Measurements from ENCODE around the gene TAMALIN. TPM values are rescaled to one million over a fixed set of nuclear protein-coding genes. Genes with fewer than 3 reads are reported as not detected.

Gene TAMALIN
- total RNA-seq, 4 donors from 2014 or later: 11.8 to 18.0 (median 16.1) TPM

GRCh38 chr12:52042706-52043385 is 36.1 kb downstream of the TAMALIN start:
- Histone ChIP-seq H3K27me3 (no peaks in the 10 kb centered on the region), H3K4me3 (no peak overlapping the region), H3K4me1 (peaks cover 5 to 85% (median 40%) of the 10 kb centered on the region in 3 donors), H3K36me3 (no peaks in the 10 kb centered on the region), H3K27ac (peak overlapping the region; percentile 88 to 98 (median 95)), H3K9me3 (no peaks in the 10 kb centered on the region)
- 70 to 72% methylated on average over 3 to 4 of the region's 8 CpGs for WGBS, 2 donors (ENCODE audit: low coverage in 1 of 2)
- no peak for TF ChIP-seq EP300 (IDR thresholded peaks at IDR 0.05)
- TF ChIP-seq POLR2A (IDR thresholded peaks at IDR 0.05): no peak
- TF ChIP-seq POLR2AphosphoS5 (IDR thresholded peaks at IDR 0.05): no peak
- TF ChIP-seq CTCF (IDR thresholded peaks at IDR 0.05): no peak
- no peak for ATAC-seq

DNA sequence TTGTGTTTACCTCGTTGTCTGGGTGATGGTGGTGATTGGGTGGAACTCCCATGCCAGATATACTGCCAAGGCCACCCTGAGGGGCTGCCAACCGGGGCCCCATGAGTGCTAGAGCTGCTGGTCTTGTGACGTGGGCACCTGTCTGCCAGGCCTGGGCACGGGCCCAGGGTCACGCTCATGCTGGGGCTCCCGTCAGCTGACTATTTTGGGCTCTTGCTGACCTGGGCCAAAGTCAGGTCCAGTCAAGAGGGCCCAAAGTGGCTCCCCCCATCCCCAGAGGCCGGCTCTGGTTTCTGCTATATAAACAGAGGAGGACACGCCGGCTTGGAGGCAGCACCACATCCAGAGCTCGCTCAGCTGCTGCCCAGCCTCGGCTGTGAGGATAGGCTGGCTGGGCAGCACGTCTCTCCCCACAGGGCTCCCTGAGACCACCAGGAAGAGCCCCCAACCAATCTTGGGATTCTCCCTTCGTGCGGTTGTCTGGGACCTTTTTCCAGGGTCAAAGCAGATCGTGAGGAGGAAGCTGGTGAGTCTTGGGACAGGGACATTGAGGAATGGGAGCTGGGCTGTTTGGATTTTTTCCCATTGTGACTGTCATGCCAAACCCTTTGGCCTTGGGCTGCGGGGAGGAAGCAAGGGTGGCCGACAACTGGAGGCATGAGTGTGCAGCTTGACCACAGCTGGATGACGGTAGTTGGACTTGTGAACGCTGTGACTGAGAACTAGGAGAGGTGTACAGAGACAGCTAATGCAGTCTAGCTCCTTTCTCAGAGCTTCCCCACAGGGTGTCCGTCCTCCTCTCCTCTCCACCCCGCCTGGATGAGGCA is 36.9 kb downstream of the TAMALIN start:
- peaks cover 5 to 77% (median 33%) of the 10 kb centered on the region in 3 donors for H3K4me1 ChIP-seq
- 70% methylated on average over 2 of the region's 21 CpGs; no CpG with 5 or more reads in 1 of the 2 donors for WGBS, 2 donors (ENCODE audit: low coverage in 1 of 2)
- H3K4me3 ChIP-seq: peak overlapping the region in 1 of 2 donors; percentile 26

DNA sequence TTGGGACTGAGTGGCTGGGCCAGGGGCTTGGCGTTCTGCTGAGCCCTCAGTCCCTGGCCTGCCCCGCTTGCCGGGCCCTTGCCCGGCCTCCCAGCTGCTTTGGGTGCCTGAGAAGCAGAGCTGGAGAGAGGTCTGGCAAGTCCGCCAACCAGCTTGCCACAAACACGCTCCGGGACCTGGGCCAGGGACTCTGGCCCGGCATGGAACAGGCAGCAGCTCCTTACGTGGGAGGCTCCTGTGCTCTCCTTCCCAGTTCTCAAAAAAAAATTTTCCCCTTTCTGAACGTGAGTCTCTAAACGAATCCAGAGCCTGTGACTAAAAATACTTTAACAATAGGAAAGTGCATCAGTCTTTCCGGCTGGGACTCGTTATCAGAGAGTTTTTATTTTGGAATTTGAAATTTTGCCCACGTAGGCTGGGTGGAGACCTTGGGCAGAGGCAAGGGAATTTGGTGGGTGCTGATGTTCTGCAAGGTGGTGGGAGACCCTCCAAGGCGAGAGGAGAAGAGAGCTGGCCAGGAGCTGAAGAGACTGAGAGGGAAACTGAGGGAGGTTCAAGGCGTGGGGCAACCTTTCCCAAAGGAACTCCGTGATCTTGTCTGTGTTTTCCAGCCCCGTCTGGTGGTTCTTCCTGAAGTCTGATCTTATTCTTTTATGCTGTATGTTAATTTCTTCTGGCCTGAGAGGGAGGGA is 37.7 kb downstream of the TAMALIN start:
- TF ChIP-seq CTCF (IDR thresholded peaks at IDR 0.05): no peak
- TF ChIP-seq EP300 (IDR thresholded peaks at IDR 0.05): peak; percentile 78
- peak; percentile 60 to 73 for TF ChIP-seq POLR2A (IDR thresholded peaks at IDR 0.05)
- TF ChIP-seq POLR2AphosphoS5 (IDR thresholded peaks at IDR 0.05): peak; percentile 67
- 22 to 35% methylated on average over 4 to 8 of the region's 18 CpGs for WGBS, 2 donors (ENCODE audit: low coverage in 1 of 2)
- Histone ChIP-seq H3K4me1 (peaks cover 5 to 69% (median 29%) of the 10 kb centered on the region in 3 donors), H3K27ac (peak overlapping the region; percentile 88 to 98 (median 95)), H3K9me3 (no peaks in the 10 kb centered on the region), H3K27me3 (no peaks in the 10 kb centered on the region), H3K36me3 (no peaks in the 10 kb centered on the region), H3K4me3 (peak overlapping the region in 1 of 2 donors; percentile 26)
- peak; percentile 85 for ATAC-seq

More for the DNA sequence above, 36.9 kb downstream of the TAMALIN start:
- Histone ChIP-seq H3K36me3 (no peaks in the 10 kb centered on the region), H3K9me3 (no peaks in the 10 kb centered on the region), H3K27ac (peak overlapping the region; percentile 88 to 98 (median 95)), H3K27me3 (no peaks in the 10 kb centered on the region)
- TF ChIP-seq POLR2AphosphoS5 (IDR thresholded peaks at IDR 0.05) (no peak), EP300 (IDR thresholded peaks at IDR 0.05) (peak; percentile 89), CTCF (IDR thresholded peaks at IDR 0.05) (no peak), POLR2A (IDR thresholded peaks at IDR 0.05) (peak in 1 of 2 donors; percentile 28)
- ATAC-seq: peak; percentile 11

DNA sequence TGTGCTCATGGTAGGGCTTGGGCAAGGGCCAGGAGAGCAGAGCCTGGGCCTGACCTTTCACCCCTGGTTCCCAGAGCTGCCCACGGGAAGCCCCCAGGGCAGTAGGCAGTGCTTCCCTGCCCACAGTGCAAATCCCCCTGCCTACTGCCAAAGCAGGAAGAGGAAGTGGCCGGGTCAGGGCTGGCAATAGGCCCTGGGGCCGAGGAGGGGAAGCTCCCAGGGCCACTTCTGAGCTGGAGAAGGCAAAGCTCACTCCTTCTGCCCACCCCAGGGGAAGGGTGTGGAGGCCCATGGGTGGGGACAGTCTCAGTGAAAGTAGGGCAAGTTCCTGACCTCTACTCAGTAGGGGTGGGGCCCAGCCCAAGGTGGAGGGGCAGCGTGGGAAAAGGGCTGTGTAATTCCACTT is 39.1 kb downstream of the TAMALIN start:
- Histone ChIP-seq H3K9me3 (no peaks in the 10 kb centered on the region), H3K36me3 (no peaks in the 10 kb centered on the region), H3K27ac (peak overlapping the region in 3 of 4 donors; percentile 92 to 98 (median 98)), H3K27me3 (no peaks in the 10 kb centered on the region), H3K4me1 (peaks cover 5 to 80% (median 36%) of the 10 kb centered on the region in 3 donors), H3K4me3 (no peak overlapping the region)
- WGBS, 2 donors (ENCODE audit: low coverage in 1 of 2): no CpG with 5 or more reads among the region's 4 CpGs
- TF ChIP-seq POLR2A (IDR thresholded peaks at IDR 0.05): no peak
- no peak for TF ChIP-seq EP300 (IDR thresholded peaks at IDR 0.05)
- TF ChIP-seq CTCF (IDR thresholded peaks at IDR 0.05): no peak
- no peak for TF ChIP-seq POLR2AphosphoS5 (IDR thresholded peaks at IDR 0.05)
- no peak for ATAC-seq

Data from gastroesophageal sphincter (tissue), 4 donors.